Activated gamma-delta T cell (primary cell): ENCODE data around the gene CHCHD5.
"Not testable (repeated sequence)": the region's sequence is repeated elsewhere in the genome, so short reads cannot be mapped to it uniquely, and the experiment has no call there.

Experiments used
- DNase-seq: peaks from one replicate; lab custom pipeline; 2025; lab: John Stamatoyannopoulos, UW

The CHCHD5 gene

DNA sequence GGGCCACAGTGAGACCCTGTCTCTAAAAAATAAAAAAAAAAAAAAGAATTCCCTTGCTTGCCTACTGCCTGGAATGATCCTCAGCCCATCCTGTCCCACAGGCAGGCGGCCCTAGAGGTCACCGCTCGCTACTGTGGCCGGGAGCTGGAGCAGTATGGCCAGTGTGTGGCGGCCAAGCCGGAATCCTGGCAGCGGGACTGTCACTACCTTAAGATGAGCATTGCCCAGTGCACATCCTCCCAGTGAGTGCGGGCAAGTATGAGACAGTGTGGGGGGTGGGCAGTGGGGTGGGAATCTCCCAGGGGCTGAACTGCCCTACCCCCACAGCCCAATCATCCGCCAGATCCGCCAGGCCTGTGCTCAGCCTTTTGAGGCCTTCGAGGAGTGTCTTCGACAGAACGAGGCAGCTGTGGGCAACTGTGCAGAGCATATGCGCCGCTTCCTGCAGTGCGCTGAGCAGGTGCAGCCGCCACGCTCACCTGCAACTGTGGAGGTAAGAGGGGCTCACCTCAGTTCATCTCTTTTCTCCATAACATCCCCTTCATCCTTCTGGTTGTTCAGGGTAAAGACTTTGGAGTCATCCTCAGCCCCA lies 1.6 kb downstream of the CHCHD5 start:
- no peak for DNase-seq

DNA sequence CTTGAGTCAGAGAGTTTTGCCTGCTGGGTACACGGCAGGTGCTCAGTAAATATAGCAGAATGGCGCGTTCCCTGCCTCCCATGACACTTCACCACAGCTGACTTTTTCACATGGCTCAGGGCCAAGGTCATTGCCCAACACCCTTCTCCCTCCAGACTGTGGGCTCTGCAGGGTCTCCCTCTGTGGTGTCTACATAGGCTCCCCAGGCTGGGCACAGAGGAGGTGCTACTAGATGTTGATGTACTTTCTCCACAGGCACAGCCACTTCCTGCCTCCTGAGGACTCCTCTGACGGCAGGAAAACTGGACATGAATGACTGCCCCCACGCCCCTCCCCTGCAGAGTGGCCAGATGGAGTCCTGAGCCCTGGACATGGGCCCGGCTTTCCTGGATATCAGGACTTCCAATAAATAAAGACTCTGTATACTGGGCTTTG lies 4.2 kb downstream of the CHCHD5 start:
- DNase-seq, result no peak

- DNase-seq, result no peak
These were observed 7.0 kb downstream of the CHCHD5 start for GRCh38 chr2:112591413-112591812.

- no peak for DNase-seq
These were observed 9.3 kb downstream of the CHCHD5 start for GRCh38 chr2:112593736-112594135.

DNA sequence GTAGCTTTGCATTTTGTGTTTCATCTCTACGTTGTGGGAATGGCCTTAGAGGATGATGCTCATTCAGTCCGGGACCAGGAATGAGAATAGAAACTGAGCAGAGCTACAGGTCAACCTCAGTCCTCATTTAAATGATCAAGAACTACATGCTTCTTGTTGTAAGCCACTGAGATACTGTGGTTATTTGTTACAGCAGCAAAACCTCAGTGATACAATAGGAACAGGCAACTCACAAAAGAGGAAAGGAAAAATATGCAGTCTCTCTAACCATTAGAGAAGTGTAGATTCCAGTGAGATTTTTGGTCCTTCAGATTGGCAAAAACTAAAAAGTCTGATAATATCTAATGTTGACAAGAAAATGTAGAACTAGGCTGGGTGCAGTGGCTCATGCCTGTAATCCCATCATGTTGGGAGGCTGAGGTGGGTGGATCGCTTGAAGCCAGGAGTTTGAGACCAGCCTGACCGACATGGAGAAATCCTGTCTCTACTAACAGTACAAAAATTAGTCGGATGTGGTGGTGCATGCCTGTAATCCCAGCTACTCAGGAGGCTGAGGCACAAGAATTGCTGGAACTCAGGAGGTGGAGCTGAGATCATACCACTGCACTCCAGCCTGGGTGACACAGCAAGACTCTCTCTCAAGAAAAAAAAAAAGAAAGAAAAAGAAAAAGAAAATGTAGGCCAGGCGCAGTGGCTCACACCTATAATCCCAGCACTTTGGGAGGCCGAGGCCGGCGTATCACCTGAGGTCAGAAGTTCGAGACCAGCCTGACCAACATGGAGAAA lies 13.3 kb downstream of the CHCHD5 start:
- no peak for DNase-seq

GRCh38 chr2:112600634-112601033 lies 16.2 kb downstream of the CHCHD5 start:
- no peak for DNase-seq

GRCh38 chr2:112601754-112602153 lies 17.3 kb downstream of the CHCHD5 start:
- no peak for DNase-seq

- DNase-seq, result no peak
These were observed 18.5 kb downstream of the CHCHD5 start for GRCh38 chr2:112602917-112603316.

DNA sequence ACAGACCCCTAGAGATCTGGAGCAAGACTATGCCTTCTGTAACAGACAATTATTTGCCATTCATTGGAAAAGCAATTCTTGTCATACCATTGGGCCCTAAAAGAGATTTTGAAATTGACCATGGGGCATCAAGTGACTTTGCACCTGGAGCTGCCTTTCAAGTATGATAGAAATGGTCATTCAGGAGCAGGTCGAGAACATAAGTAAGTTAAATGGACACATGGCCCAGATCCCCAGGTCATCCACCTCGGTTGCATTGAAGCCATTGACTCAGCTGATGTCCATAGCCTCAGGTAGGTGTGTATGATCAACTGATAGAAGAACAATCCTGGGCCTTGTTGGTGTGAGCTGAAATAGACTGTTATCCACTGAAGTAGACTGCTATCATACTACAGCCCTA lies 19.3 kb downstream of the CHCHD5 start:
- DNase-seq, result no peak

DNA sequence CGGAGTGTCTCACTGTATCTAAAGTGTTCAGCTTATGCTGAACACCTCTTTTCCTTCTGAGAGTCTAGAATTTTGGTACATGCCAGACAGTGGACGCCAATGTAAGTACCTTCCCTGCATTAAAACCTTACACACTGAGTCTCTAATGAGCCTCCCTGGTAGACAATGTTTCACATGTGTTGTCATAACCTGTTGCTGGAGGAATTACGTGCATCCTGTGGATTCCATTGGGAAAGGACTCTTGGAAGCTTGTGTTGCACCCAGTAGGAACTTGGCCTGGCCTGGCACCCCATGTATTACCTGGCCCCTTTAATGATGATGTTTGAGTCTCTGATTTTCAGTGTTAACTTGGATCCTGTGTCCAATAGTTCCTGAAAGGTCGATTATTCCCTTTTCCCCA lies 20.5 kb downstream of the CHCHD5 start:
- no peak for DNase-seq

- no peak for DNase-seq
These were observed 21.5 kb downstream of the CHCHD5 start for GRCh38 chr2:112605926-112606325.

- no peak for DNase-seq
These were observed 22.1 kb downstream of the CHCHD5 start for GRCh38 chr2:112606547-112606946.

DNA sequence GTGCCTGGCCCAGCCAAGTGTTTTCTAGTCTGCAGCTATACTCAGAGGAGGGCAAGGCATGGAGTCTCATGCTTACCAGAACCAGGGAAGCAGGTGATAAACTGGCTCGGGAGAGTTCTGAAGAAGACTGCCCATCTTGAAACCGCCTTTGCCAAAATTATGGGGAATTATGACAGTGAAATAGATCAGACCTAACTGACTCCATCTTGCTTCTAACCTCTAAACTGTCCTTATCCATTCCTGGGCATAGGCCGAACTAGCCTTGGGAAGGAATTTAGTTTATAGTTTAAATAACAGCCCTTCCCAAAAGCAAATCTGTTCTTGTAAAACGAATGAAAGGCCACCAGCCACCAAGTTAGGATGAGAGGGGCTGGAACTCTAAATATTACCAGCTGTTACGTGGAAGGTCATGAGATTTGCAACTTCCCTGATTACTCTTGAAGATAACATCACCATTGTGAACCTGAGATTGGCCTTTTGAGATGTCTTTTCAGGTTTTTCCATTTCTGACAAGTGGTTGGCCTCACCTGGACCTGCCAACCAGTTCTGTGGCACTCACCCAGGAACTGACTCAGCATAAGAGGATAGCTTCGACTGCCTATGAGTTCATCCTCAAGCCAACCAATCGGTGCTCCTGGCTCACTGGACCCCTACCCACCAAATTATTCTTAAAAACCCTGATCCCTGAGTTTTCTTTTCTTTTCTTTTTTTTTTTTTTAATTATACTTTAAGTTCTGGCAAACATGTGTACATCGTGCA lies 23.4 kb downstream of the CHCHD5 start:
- DNase-seq, result no peak

GRCh38 chr2:112609320-112609719 lies 24.9 kb downstream of the CHCHD5 start:
- DNase-seq, result not testable (repeated sequence)

DNA sequence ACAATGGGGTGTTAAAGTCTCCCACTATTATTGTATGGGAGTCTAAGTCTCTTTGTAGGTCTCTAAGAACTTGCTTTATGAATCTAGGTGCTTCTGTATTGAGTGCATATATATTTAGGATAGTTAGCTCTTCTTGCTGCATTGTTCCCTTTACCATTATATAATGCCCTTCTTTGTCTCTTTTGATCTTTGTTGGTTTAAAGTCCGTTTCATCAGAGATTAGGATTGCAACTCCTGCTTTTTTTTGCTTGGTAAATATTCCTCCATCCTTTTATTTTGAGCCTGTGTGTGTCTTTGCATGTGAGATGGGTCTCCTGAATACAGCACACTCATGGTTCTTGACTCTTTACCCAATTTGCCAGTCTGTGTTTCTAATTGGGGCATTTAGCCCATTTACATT lies 27.9 kb downstream of the CHCHD5 start:
- not testable (repeated sequence) for DNase-seq

DNA sequence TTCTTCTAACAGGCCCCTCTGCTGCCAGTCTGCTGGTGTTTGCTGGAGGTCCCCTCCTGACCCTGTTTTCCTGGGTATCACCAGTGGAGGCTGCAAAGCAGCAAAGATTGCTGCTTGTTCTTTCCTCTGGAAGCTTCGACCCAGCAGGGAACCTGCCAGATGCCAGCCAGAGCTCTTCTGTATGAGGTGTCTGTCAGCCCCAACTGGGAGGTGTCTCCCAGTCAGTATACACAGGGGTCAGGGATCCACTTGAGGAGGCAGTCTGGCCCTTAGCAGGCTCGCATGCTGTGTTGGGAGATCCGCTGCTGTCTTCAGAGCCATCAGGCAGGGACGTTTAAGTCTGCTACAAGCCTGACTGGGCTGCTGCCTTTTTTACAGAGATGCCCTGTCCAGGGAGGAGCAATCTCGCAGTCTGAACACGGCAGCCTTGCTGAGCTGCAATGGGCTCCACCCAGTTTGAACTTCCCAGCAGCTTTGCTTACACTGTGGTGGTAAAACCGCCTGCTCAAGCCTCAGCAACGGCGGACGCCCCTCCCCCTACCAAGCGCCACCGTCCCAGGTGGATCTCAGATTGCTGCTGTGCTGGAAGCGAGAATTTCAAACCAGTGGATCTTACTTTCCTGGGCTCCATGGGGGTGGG lies 29.9 kb downstream of the CHCHD5 start:
- no peak for DNase-seq

- no peak for DNase-seq
These were observed 30.6 kb downstream of the CHCHD5 start for GRCh38 chr2:112615051-112615450.

GRCh38 chr2:112615798-112616197 lies 31.4 kb downstream of the CHCHD5 start:
- not testable (repeated sequence) for DNase-seq

- no peak for DNase-seq
These were observed 34.0 kb downstream of the CHCHD5 start for GRCh38 chr2:112618383-112618782.

- DNase-seq, result no peak
These were observed 37.5 kb downstream of the CHCHD5 start for GRCh38 chr2:112621790-112622527.

DNA sequence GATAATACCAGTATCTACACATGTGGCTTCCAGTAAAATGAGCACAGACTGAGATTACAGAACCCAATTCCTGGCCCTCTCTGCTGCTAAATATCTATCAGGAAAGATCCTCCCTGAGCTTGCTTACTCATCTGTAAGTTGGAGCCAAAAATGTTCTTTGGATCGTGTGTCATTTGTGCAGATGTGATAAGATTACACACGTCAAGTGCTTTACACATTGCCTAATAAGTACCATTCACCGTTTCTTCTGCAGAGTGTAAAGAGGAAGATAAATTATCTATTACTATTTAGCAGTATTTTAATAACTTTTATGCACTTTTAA lies 38.1 kb downstream of the CHCHD5 start:
- no peak for DNase-seq
